ENCODE measurements around the gene ZNF70.

- TF ChIP-seq CTCF (IDR thresholded peaks at IDR 0.05 in 2 of 3, conservative IDR thresholded peaks at IDR 0.05 in 1 of 3; ENCODE audit: borderline replicate concordance in 1 of 3, insufficient read depth in 1 of 3, low read depth in 2 of 3, low read length in 2 of 3) = no peak
- TF ChIP-seq EZH2phosphoT487 (IDR thresholded peaks at IDR 0.05; ENCODE audit: borderline replicate concordance) = no peak
- peak; percentile 73 for TF ChIP-seq POLR2A (IDR thresholded peaks at IDR 0.05; ENCODE audit: borderline replicate concordance, extremely low read depth, insufficient read depth, insufficient read length)
- no peak for TF ChIP-seq CEBPB (IDR thresholded peaks at IDR 0.05; ENCODE audit: low read depth)
- no peak for TF ChIP-seq SIN3A (IDR thresholded peaks at IDR 0.05; ENCODE audit: low read depth)
- no peak for TF ChIP-seq EZH2 (IDR thresholded peaks at IDR 0.05)
- no peak for TF ChIP-seq REST (IDR thresholded peaks at IDR 0.05; ENCODE audit: low read depth)
- TF ChIP-seq, protein P1, sequence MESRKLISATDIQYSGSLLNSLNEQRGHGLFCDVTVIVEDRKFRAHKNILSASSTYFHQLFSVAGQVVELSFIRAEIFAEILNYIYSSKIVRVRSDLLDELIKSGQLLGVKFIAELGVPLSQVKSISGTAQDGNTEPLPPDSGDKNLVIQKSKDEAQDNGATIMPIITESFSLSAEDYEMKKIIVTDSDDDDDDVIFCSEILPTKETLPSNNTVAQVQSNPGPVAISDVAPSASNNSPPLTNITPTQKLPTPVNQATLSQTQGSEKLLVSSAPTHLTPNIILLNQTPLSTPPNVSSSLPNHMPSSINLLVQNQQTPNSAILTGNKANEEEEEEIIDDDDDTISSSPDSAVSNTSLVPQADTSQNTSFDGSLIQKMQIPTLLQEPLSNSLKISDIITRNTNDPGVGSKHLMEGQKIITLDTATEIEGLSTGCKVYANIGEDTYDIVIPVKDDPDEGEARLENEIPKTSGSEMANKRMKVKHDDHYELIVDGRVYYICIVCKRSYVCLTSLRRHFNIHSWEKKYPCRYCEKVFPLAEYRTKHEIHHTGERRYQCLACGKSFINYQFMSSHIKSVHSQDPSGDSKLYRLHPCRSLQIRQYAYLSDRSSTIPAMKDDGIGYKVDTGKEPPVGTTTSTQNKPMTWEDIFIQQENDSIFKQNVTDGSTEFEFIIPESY (IDR thresholded peaks at IDR 0.05; ENCODE audit: extremely low read depth, insufficient replicate concordance, low read length) = no peak
- TF ChIP-seq JUND (IDR thresholded peaks at IDR 0.05) = no peak
- no peak for TF ChIP-seq SP1 (IDR thresholded peaks at IDR 0.05; ENCODE audit: low read depth)
- peak; percentile 58; the same call in 1 of the 2 replicates for TF ChIP-seq POLR2AphosphoS5 (IDR thresholded peaks at IDR 0.05; ENCODE audit: low read depth, low read length)
- TF ChIP-seq FOSL1 (IDR thresholded peaks at IDR 0.05; ENCODE audit: low read depth) = no peak
Observed at GRCh38 chr22:23772649-23773473, 21.9 kb upstream of the ZNF70 start, which contains the start of gene MMP11.
